ENCODE data around the gene DGKH.

The DGKH gene

GRCh38 chr13:42041011-42041683, 7.3 kb upstream of the DGKH start:
- H3K4me3 ChIP-seq (ENCODE audit: low read length): peak overlapping the region; percentile 77
- peaks cover 13% of the 10 kb centered on the region for H3K4me1 ChIP-seq (ENCODE audit: low read length)
- H3K9me3 ChIP-seq (ENCODE audit: insufficient read depth, low read length): peaks cover 1% of the 10 kb centered on the region; the same call in 1 of the 2 replicates
- peaks cover 15% of the 10 kb centered on the region for H3K27me3 ChIP-seq (ENCODE audit: low read depth, low read length)
- no peak overlapping the region for H3K27ac ChIP-seq (ENCODE audit: low read length)
- H3K36me3 ChIP-seq (replicated peaks; ENCODE audit: low read depth, low read length): no peaks in the 10 kb centered on the region
- H4K20me1 ChIP-seq (ENCODE audit: insufficient read depth, low read length): 0 out of 2 replicates have a peak, but pooled peaks cover 3% of the 10 kb centered on the region
- H3K4me2 ChIP-seq (ENCODE audit: low read length): peak overlapping the region; percentile 89
- H3K9ac ChIP-seq (ENCODE audit: low read length): peak overlapping the region; percentile 68
- peak overlapping the region; percentile 8; the same call in 1 of the 2 replicates for H2AFZ ChIP-seq (ENCODE audit: low read depth, low read length)
- peaks cover 12% of the 10 kb centered on the region for H3K79me2 ChIP-seq (ENCODE audit: low read length)
- TF ChIP-seq EZH2phosphoT487 (IDR thresholded peaks at IDR 0.05; ENCODE audit: low read depth): no peak
- no peak for TF ChIP-seq CTCF (IDR thresholded peaks at IDR 0.05; ENCODE audit: low read depth, low read length)

- H3K36me3 ChIP-seq (replicated peaks; ENCODE audit: low read depth, low read length): no peaks in the 10 kb centered on the region
- H2AFZ ChIP-seq (ENCODE audit: low read depth, low read length): no peak overlapping the region
- no peaks in the 10 kb centered on the region for H3K9me3 ChIP-seq (ENCODE audit: insufficient read depth, low read length)
- H3K27me3 ChIP-seq (ENCODE audit: low read depth, low read length): peaks cover 15% of the 10 kb centered on the region
- peak overlapping the region; percentile 68; the same call in 1 of the 2 replicates for H3K9ac ChIP-seq (ENCODE audit: low read length)
- H3K79me2 ChIP-seq (ENCODE audit: low read length): peaks cover 12% of the 10 kb centered on the region
- 0 out of 2 replicates have a peak, but pooled peaks cover 8% of the 10 kb centered on the region for H4K20me1 ChIP-seq (ENCODE audit: insufficient read depth, low read length)
- peak overlapping the region; percentile 77 for H3K4me3 ChIP-seq (ENCODE audit: low read length)
- peaks cover 13% of the 10 kb centered on the region for H3K4me1 ChIP-seq (ENCODE audit: low read length)
- peak overlapping the region; percentile 89 for H3K4me2 ChIP-seq (ENCODE audit: low read length)
- no peak overlapping the region for H3K27ac ChIP-seq (ENCODE audit: low read length)
- TF ChIP-seq CTCF (IDR thresholded peaks at IDR 0.05; ENCODE audit: low read depth, low read length): no peak
- TF ChIP-seq EZH2phosphoT487 (IDR thresholded peaks at IDR 0.05; ENCODE audit: low read depth): no peak
Measured at GRCh38 chr13:42041684-42042035, 6.8 kb upstream of the DGKH start.

DNA sequence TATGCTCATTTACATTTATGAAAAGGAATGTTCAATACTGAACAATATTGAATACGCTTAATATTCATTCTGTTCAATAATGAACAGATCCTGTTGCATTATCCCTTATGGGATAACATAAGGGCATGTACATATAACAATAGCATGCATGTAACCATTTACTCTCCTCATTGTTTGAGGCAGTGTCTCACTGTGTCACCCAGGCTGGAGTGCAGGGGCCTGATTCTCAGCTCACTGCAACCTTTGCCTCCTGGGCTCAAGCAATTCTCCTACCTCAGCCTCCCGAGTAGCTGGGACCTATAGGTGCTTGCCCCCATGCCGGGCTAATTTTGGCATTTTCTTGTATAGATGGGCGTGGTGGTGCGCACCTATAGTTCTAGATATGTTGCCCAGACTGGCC, 4.8 kb upstream of the DGKH start:
- Histone ChIP-seq H3K36me3 (replicated peaks; ENCODE audit: low read depth, low read length) (no peaks in the 10 kb centered on the region), H3K4me1 (ENCODE audit: low read length) (peaks cover 20% of the 10 kb centered on the region), H3K27me3 (ENCODE audit: low read depth, low read length) (peaks cover 17% of the 10 kb centered on the region), H4K20me1 (ENCODE audit: insufficient read depth, low read length) (0 out of 2 replicates have a peak, but pooled peaks cover 9% of the 10 kb centered on the region), H3K4me3 (ENCODE audit: low read length) (no peak overlapping the region), H2AFZ (ENCODE audit: low read depth, low read length) (no peak overlapping the region), H3K27ac (ENCODE audit: low read length) (no peak overlapping the region), H3K9ac (ENCODE audit: low read length) (no peak overlapping the region), H3K4me2 (ENCODE audit: low read length) (no peak overlapping the region), H3K9me3 (ENCODE audit: insufficient read depth, low read length) (no peaks in the 10 kb centered on the region), H3K79me2 (ENCODE audit: low read length) (peaks cover 12% of the 10 kb centered on the region)
- TF ChIP-seq EZH2phosphoT487 (IDR thresholded peaks at IDR 0.05; ENCODE audit: low read depth) (no peak), CTCF (IDR thresholded peaks at IDR 0.05; ENCODE audit: low read depth, low read length) (no peak)

DNA sequence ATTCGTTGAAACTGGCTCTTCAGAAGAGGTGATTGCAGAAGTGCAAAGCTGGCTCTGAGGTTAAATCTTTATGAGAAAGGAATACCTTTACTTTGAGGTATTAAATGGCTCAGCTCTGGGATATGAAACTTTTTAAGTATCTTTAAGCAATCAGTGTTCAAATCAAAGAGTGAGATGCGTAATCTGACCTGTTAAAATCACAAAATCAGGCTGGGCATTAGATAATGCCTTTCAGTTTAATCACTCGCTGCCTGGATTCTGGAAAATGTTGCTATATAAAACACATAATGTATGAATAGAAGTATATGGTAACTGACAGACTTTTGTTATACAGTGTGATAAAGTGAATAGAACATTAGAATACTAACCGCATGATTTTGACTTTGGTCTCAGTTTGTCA, 2.0 kb upstream of the DGKH start:
- H3K79me2 ChIP-seq (ENCODE audit: low read length): peaks cover 8% of the 10 kb centered on the region
- H3K27ac ChIP-seq (ENCODE audit: low read length): no peak overlapping the region

More for the DNA sequence above, 2.0 kb upstream of the DGKH start:
- peaks cover 18% of the 10 kb centered on the region for H3K4me1 ChIP-seq (ENCODE audit: low read length)
- TF ChIP-seq CTCF (IDR thresholded peaks at IDR 0.05; ENCODE audit: low read depth, low read length) (no peak), EZH2phosphoT487 (IDR thresholded peaks at IDR 0.05; ENCODE audit: low read depth) (no peak)
- H3K4me3 ChIP-seq (ENCODE audit: low read length): no peak overlapping the region
- H2AFZ ChIP-seq (ENCODE audit: low read depth, low read length): no peak overlapping the region
- no peak overlapping the region for H3K9ac ChIP-seq (ENCODE audit: low read length)
- 0 out of 2 replicates have a peak, but pooled peaks cover 9% of the 10 kb centered on the region for H4K20me1 ChIP-seq (ENCODE audit: insufficient read depth, low read length)
- no peaks in the 10 kb centered on the region for H3K36me3 ChIP-seq (replicated peaks; ENCODE audit: low read depth, low read length)
- H3K9me3 ChIP-seq (ENCODE audit: insufficient read depth, low read length): no peaks in the 10 kb centered on the region
- H3K4me2 ChIP-seq (ENCODE audit: low read length): no peak overlapping the region
- peaks cover 15% of the 10 kb centered on the region for H3K27me3 ChIP-seq (ENCODE audit: low read depth, low read length)
